ENCODE data around the gene MAP1LC3B2. TPM values are rescaled to one million over a fixed set of nuclear protein-coding genes. Genes with fewer than 3 reads are reported as not detected.
A peak's percentile ranks its signal among the peaks of the same experiment; 100 is the strongest.

MAP1LC3B2 gene
- total and polyA plus RNA-seq, 8 donors = 0.49 to 1.8 (median 0.68) TPM; not detected in 2

- TF ChIP-seq CTCF (IDR thresholded peaks at IDR 0.05) = no peak
- H3K4me3 ChIP-seq = no peak overlapping the region
- peaks cover 17 to 23% (median 18%) of the 10 kb centered on the region in 3 donors for H3K4me1 ChIP-seq
- ATAC-seq (peak in 1 of 4 donors; percentile 28), DNase-seq (no peak), FAIRE-seq (no peak)
- H3K27ac ChIP-seq = no peak overlapping the region
- H3K36me3 ChIP-seq = no peaks in the 10 kb centered on the region
- H3K9me3 ChIP-seq = no peaks in the 10 kb centered on the region
- WGBS, 2 donors = 87 to 92% methylated on average over 12 of the region's 12 CpGs
- intact Hi-C loops (cut with DNase I) = no loop called here
- H3K27me3 ChIP-seq = no peaks in the 10 kb centered on the region
Observed at GRCh38 chr12:116594325-116595038, 35.3 kb downstream of the MAP1LC3B2 start.

- TF ChIP-seq CTCF (IDR thresholded peaks at IDR 0.05) = no peak
- H3K9me3 ChIP-seq = no peaks in the 10 kb centered on the region
- H3K4me1 ChIP-seq = peaks cover 18 to 23% (median 21%) of the 10 kb centered on the region in 3 donors
- FAIRE-seq (no peak), ATAC-seq (no peak), DNase-seq (no peak)
- intact Hi-C loops (cut with DNase I) = no loop called here
- H3K4me3 ChIP-seq = no peak overlapping the region
- H3K36me3 ChIP-seq = no peaks in the 10 kb centered on the region
- H3K27me3 ChIP-seq = no peaks in the 10 kb centered on the region
- H3K27ac ChIP-seq = no peak overlapping the region
- 42 to 53% methylated on average over 1 of the region's 1 CpG for WGBS, 2 donors
Observed at GRCh38 chr12:116595186-116595585, 36.0 kb downstream of the MAP1LC3B2 start.

GRCh38 chr12:116595672-116596071, 36.5 kb downstream of the MAP1LC3B2 start:
- FAIRE-seq (no peak), ATAC-seq (no peak), DNase-seq (no peak)
- H3K4me1 ChIP-seq = peaks cover 18 to 23% (median 21%) of the 10 kb centered on the region in 3 donors
- intact Hi-C loops (cut with DNase I) = no loop called here
- no peak overlapping the region for H3K4me3 ChIP-seq
- H3K27ac ChIP-seq = no peak overlapping the region
- no peak for TF ChIP-seq CTCF (IDR thresholded peaks at IDR 0.05)
- H3K9me3 ChIP-seq = no peaks in the 10 kb centered on the region
- H3K36me3 ChIP-seq = no peaks in the 10 kb centered on the region
- no peaks in the 10 kb centered on the region for H3K27me3 ChIP-seq

GRCh38 chr12:116597886-116598285, 38.7 kb downstream of the MAP1LC3B2 start:
- H3K36me3 ChIP-seq = no peaks in the 10 kb centered on the region
- WGBS, 2 donors = 87% methylated on average over 1 of the region's 1 CpG
- ATAC-seq (no peak), FAIRE-seq (no peak), DNase-seq (no peak)
- no peak overlapping the region for H3K27ac ChIP-seq
- peaks cover 8 to 10% (median 9%) of the 10 kb centered on the region in 3 donors for H3K4me1 ChIP-seq
- TF ChIP-seq CTCF (IDR thresholded peaks at IDR 0.05) = no peak
- H3K4me3 ChIP-seq = no peak overlapping the region
- H3K9me3 ChIP-seq = no peaks in the 10 kb centered on the region
- no peaks in the 10 kb centered on the region for H3K27me3 ChIP-seq
- intact Hi-C loops (cut with DNase I) = no loop called here

All from pancreas (tissue), 10 donors.